GM12878 (cell line): Measurements from ENCODE around the gene PLPP1.

Source experiments
- MYC ChIP-seq: IDR thresholded peaks from 2 replicates; pipeline ENCODE4 v1.6.1; 2011; ENCODE audit warnings: mild to moderate bottlenecking, low read length, moderate library complexity, inconsistent platforms; ENCODE audit not compliant: insufficient read depth, insufficient replicate concordance, insufficient read length, severe bottlenecking
- NRF1 ChIP-seq: conservative IDR thresholded peaks from 2 replicates; pipeline ENCODE4 v1.6.1; 2011; ENCODE audit warnings: mild to moderate bottlenecking, low read depth, low read length, improper control_type of control experiment
- POLR2A ChIP-seq: IDR thresholded peaks from 2 replicates; pipeline ENCODE4 v1.6.1; 2011; ENCODE audit warnings: low read depth, mild to moderate bottlenecking, low read length
- TF ChIP-seq, protein P1 (sequence below): fragments of 450-650 bp; conservative IDR thresholded peaks from 2 replicates; pipeline ENCODE4 v1.6.1; 2017; ENCODE audit warnings: mild to moderate bottlenecking, moderate library complexity
- TF ChIP-seq, protein P2 (sequence below), 3 experiments: IDR thresholded peaks in 2 of 3; conservative IDR thresholded peaks in 1 of 3; 2 replicates each; pipeline ENCODE4 v1.5.1; 2011; ENCODE audit warnings: low read depth in 3 of 3, low read length in 3 of 3, mild to moderate bottlenecking in 3 of 3, control low read depth in 2 of 3, moderate library complexity in 2 of 3, inconsistent platforms in 1 of 3, mixed read lengths in 1 of 3; ENCODE audit not compliant: control insufficient read depth in 2 of 3, insufficient read depth in 1 of 3; ENCODE audit errors: extremely low read depth in 1 of 3
- TF ChIP-seq, protein P3 (sequence below): IDR thresholded peaks from 2 replicates; pipeline ENCODE4 v1.6.1; 2012; ENCODE audit warnings: low read length, inconsistent platforms
- TF ChIP-seq, protein P4 (sequence below): IDR thresholded peaks from 2 replicates; pipeline ENCODE4 v1.6.1; 2012; ENCODE audit warnings: mild to moderate bottlenecking, low read depth, low read length

DNA sequence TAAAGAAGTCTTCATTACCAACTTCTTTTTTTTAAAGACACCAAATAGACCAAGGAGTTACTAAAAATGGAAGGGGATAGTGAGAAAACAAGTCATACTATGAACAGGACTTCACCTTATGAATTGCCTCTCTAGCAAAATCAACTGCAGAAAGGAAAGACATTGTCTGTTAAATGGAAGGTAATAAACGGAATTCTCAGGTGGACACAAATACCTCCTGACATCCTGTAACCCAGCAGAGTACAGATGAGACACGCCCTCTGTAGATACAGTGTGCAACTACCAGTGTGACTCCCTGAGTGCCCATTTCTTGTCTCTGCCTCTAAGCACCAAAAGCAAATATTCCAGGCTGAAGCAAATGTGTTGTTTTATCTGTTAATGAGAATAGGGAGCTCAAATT, 12.2 kb upstream of the PLPP1 start:
- TF ChIP-seq, protein P1, sequence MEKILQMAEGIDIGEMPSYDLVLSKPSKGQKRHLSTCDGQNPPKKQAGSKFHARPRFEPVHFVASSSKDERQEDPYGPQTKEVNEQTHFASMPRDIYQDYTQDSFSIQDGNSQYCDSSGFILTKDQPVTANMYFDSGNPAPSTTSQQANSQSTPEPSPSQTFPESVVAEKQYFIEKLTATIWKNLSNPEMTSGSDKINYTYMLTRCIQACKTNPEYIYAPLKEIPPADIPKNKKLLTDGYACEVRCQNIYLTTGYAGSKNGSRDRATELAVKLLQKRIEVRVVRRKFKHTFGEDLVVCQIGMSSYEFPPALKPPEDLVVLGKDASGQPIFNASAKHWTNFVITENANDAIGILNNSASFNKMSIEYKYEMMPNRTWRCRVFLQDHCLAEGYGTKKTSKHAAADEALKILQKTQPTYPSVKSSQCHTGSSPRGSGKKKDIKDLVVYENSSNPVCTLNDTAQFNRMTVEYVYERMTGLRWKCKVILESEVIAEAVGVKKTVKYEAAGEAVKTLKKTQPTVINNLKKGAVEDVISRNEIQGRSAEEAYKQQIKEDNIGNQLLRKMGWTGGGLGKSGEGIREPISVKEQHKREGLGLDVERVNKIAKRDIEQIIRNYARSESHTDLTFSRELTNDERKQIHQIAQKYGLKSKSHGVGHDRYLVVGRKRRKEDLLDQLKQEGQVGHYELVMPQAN, result no peak
- TF ChIP-seq, protein P2, sequence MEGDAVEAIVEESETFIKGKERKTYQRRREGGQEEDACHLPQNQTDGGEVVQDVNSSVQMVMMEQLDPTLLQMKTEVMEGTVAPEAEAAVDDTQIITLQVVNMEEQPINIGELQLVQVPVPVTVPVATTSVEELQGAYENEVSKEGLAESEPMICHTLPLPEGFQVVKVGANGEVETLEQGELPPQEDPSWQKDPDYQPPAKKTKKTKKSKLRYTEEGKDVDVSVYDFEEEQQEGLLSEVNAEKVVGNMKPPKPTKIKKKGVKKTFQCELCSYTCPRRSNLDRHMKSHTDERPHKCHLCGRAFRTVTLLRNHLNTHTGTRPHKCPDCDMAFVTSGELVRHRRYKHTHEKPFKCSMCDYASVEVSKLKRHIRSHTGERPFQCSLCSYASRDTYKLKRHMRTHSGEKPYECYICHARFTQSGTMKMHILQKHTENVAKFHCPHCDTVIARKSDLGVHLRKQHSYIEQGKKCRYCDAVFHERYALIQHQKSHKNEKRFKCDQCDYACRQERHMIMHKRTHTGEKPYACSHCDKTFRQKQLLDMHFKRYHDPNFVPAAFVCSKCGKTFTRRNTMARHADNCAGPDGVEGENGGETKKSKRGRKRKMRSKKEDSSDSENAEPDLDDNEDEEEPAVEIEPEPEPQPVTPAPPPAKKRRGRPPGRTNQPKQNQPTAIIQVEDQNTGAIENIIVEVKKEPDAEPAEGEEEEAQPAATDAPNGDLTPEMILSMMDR (IDR thresholded peaks at IDR 0.05 in 2 of 3, conservative IDR thresholded peaks at IDR 0.05 in 1 of 3; ENCODE audit: control insufficient read depth in 2 of 3, extremely low read depth in 1 of 3, insufficient read depth in 1 of 3, low read depth in 3 of 3, low read length in 3 of 3), result peak in 2 of 3 experiments; percentile 3 to 9; a peak in 2 of 6 replicates
- TF ChIP-seq, protein P3, sequence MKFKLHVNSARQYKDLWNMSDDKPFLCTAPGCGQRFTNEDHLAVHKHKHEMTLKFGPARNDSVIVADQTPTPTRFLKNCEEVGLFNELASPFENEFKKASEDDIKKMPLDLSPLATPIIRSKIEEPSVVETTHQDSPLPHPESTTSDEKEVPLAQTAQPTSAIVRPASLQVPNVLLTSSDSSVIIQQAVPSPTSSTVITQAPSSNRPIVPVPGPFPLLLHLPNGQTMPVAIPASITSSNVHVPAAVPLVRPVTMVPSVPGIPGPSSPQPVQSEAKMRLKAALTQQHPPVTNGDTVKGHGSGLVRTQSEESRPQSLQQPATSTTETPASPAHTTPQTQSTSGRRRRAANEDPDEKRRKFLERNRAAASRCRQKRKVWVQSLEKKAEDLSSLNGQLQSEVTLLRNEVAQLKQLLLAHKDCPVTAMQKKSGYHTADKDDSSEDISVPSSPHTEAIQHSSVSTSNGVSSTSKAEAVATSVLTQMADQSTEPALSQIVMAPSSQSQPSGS, result no peak
- TF ChIP-seq POLR2A (no peak), MYC (no peak), NRF1 (no peak)
- TF ChIP-seq, protein P4, sequence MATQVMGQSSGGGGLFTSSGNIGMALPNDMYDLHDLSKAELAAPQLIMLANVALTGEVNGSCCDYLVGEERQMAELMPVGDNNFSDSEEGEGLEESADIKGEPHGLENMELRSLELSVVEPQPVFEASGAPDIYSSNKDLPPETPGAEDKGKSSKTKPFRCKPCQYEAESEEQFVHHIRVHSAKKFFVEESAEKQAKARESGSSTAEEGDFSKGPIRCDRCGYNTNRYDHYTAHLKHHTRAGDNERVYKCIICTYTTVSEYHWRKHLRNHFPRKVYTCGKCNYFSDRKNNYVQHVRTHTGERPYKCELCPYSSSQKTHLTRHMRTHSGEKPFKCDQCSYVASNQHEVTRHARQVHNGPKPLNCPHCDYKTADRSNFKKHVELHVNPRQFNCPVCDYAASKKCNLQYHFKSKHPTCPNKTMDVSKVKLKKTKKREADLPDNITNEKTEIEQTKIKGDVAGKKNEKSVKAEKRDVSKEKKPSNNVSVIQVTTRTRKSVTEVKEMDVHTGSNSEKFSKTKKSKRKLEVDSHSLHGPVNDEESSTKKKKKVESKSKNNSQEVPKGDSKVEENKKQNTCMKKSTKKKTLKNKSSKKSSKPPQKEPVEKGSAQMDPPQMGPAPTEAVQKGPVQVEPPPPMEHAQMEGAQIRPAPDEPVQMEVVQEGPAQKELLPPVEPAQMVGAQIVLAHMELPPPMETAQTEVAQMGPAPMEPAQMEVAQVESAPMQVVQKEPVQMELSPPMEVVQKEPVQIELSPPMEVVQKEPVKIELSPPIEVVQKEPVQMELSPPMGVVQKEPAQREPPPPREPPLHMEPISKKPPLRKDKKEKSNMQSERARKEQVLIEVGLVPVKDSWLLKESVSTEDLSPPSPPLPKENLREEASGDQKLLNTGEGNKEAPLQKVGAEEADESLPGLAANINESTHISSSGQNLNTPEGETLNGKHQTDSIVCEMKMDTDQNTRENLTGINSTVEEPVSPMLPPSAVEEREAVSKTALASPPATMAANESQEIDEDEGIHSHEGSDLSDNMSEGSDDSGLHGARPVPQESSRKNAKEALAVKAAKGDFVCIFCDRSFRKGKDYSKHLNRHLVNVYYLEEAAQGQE, result no peak
